Measurements from ENCODE around the gene FBXO3. TPM values are rescaled to one million over a fixed set of nuclear protein-coding genes. Genes with fewer than 3 reads are reported as not detected.

The FBXO3 gene
- total and polyA plus RNA-seq, 2 of the 13 experiments (the other 11 are each of a cell fraction or from before 2014, with no cell fraction given), result 20.4 to 27.6 TPM

GRCh38 chr11:33699515-33700062 lies 74.7 kb downstream of the FBXO3 start (continued):
- TF ChIP-seq ZNF484 (CRISPR knock-in tag; IDR thresholded peaks at IDR 0.05; ENCODE audit: borderline replicate concordance, low read depth) (no peak), ZNF17 (CRISPR knock-in tag; IDR thresholded peaks at IDR 0.05) (no peak), ZBTB42 (CRISPR knock-in tag; IDR thresholded peaks at IDR 0.05) (0 out of 2 replicates have a peak, but pooled peaks have one; percentile 61), ZNF841 (CRISPR knock-in tag; IDR thresholded peaks at IDR 0.05; ENCODE audit: borderline replicate concordance) (no peak), ZNF205 (CRISPR knock-in tag; IDR thresholded peaks at IDR 0.05) (peak; percentile 64; the same call in 1 of the 2 replicates), ZNF567 (CRISPR knock-in tag; IDR thresholded peaks at IDR 0.05; ENCODE audit: borderline replicate concordance) (no peak), ZNF207 (IDR thresholded peaks at IDR 0.05; ENCODE audit: borderline replicate concordance) (no peak), SAFB2 (CRISPR knock-in tag; IDR thresholded peaks at IDR 0.05; ENCODE audit: borderline replicate concordance, low read depth) (no peak), GATAD2A (CRISPR knock-in tag; IDR thresholded peaks at IDR 0.05) (peak; percentile 85), IRF1 (CRISPR knock-in tag; IDR thresholded peaks at IDR 0.05; ENCODE audit: low read depth) (no peak), IKZF1 (IDR thresholded peaks at IDR 0.05) (no peak), ZBTB8A (CRISPR knock-in tag; IDR thresholded peaks at IDR 0.05; ENCODE audit: borderline replicate concordance, low read depth) (no peak), YEATS4 (CRISPR knock-in tag; IDR thresholded peaks at IDR 0.05; ENCODE audit: borderline replicate concordance) (no peak), ZFP41 (CRISPR knock-in tag; IDR thresholded peaks at IDR 0.05; ENCODE audit: borderline replicate concordance) (no peak), NR2F1 (CRISPR knock-in tag; IDR thresholded peaks at IDR 0.05) (no peak), ZNF543 (CRISPR knock-in tag; IDR thresholded peaks at IDR 0.05) (no peak), ZNF557 (CRISPR knock-in tag; IDR thresholded peaks at IDR 0.05) (no peak), ZNF460 (CRISPR knock-in tag; IDR thresholded peaks at IDR 0.05; ENCODE audit: borderline replicate concordance) (no peak), ZNF790 (CRISPR knock-in tag; IDR thresholded peaks at IDR 0.05; ENCODE audit: borderline replicate concordance) (no peak; the same call in 1 of the 2 replicates), ZNF264 (CRISPR knock-in tag; IDR thresholded peaks at IDR 0.05) (peak; percentile 59; the same call in 1 of the 2 replicates), ZNF10 (CRISPR knock-in tag; IDR thresholded peaks at IDR 0.05; ENCODE audit: borderline replicate concordance, low read depth) (no peak), ZNF24 (IDR thresholded peaks at IDR 0.05) (no peak), ZNF292 (CRISPR knock-in tag; IDR thresholded peaks at IDR 0.05; ENCODE audit: borderline replicate concordance, low read depth) (no peak), PHF20 (CRISPR knock-in tag; IDR thresholded peaks at IDR 0.05) (no peak)
- TF ChIP-seq, protein P1, sequence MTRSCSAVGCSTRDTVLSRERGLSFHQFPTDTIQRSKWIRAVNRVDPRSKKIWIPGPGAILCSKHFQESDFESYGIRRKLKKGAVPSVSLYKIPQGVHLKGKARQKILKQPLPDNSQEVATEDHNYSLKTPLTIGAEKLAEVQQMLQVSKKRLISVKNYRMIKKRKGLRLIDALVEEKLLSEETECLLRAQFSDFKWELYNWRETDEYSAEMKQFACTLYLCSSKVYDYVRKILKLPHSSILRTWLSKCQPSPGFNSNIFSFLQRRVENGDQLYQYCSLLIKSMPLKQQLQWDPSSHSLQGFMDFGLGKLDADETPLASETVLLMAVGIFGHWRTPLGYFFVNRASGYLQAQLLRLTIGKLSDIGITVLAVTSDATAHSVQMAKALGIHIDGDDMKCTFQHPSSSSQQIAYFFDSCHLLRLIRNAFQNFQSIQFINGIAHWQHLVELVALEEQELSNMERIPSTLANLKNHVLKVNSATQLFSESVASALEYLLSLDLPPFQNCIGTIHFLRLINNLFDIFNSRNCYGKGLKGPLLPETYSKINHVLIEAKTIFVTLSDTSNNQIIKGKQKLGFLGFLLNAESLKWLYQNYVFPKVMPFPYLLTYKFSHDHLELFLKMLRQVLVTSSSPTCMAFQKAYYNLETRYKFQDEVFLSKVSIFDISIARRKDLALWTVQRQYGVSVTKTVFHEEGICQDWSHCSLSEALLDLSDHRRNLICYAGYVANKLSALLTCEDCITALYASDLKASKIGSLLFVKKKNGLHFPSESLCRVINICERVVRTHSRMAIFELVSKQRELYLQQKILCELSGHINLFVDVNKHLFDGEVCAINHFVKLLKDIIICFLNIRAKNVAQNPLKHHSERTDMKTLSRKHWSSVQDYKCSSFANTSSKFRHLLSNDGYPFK (CRISPR knock-in tag; IDR thresholded peaks at IDR 0.05; ENCODE audit: borderline replicate concordance), result peak; percentile 22; the same call in 1 of the 2 replicates
- TF ChIP-seq, protein P2, sequence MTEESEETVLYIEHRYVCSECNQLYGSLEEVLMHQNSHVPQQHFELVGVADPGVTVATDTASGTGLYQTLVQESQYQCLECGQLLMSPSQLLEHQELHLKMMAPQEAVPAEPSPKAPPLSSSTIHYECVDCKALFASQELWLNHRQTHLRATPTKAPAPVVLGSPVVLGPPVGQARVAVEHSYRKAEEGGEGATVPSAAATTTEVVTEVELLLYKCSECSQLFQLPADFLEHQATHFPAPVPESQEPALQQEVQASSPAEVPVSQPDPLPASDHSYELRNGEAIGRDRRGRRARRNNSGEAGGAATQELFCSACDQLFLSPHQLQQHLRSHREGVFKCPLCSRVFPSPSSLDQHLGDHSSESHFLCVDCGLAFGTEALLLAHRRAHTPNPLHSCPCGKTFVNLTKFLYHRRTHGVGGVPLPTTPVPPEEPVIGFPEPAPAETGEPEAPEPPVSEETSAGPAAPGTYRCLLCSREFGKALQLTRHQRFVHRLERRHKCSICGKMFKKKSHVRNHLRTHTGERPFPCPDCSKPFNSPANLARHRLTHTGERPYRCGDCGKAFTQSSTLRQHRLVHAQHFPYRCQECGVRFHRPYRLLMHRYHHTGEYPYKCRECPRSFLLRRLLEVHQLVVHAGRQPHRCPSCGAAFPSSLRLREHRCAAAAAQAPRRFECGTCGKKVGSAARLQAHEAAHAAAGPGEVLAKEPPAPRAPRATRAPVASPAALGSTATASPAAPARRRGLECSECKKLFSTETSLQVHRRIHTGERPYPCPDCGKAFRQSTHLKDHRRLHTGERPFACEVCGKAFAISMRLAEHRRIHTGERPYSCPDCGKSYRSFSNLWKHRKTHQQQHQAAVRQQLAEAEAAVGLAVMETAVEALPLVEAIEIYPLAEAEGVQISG (CRISPR knock-in tag; IDR thresholded peaks at IDR 0.05), result peak; percentile 55; the same call in 1 of the 2 replicates

Data from HepG2 (cell line).